SK-N-SH (cell line): ENCODE measurements around the gene WDR64.

ENCODE experiments used
- CTCF ChIP-seq: fragments of 200-600 bp; sonication (generic); IDR thresholded peaks from 2 replicates; pipeline ENCODE4 v1.6.1; 2017; ENCODE audit warnings: antibody characterized with exemption, mild to moderate bottlenecking, moderate library complexity
- EP300 ChIP-seq, 2 experiments: IDR thresholded peaks; 2 replicates each; pipeline versions ENCODE4 v1.4.0 to v1.6.1; 2012; ENCODE audit warnings: borderline replicate concordance in 1 of 2, low read depth in 1 of 2, low read length in 1 of 2
- EZH2phosphoT487 ChIP-seq: fragments of 200-600 bp; sonication (generic); IDR thresholded peaks from 2 replicates; pipeline ENCODE4 v1.6.1; 2017; ENCODE audit warnings: low read depth, mixed run types, mild to moderate bottlenecking, antibody characterized with exemption, moderate library complexity, borderline replicate concordance
- FOXM1 ChIP-seq: IDR thresholded peaks from 2 replicates; pipeline ENCODE4 v1.4.0; 2012; ENCODE audit warnings: low read depth, mild to moderate bottlenecking
- GABPA ChIP-seq: IDR thresholded peaks from 2 replicates; pipeline ENCODE4 v1.4.0; 2012; ENCODE audit warnings: low read depth, mild to moderate bottlenecking
- MAX ChIP-seq: IDR thresholded peaks from 2 replicates; pipeline ENCODE4 v1.4.0; 2012; ENCODE audit warnings: low read depth
- MXI1 ChIP-seq: IDR thresholded peaks from 2 replicates; pipeline ENCODE4 v1.6.1; 2012; ENCODE audit warnings: mild to moderate bottlenecking, low read depth, low read length, improper control_type of control experiment
- NFIC ChIP-seq: IDR thresholded peaks from 2 replicates; pipeline ENCODE4 v1.4.0; 2012; ENCODE audit warnings: borderline replicate concordance
- POLR2AphosphoS5 ChIP-seq: IDR thresholded peaks from 2 replicates; pipeline ENCODE4 v1.6.1; 2012; ENCODE audit warnings: low read depth, low read length
- RAD21 ChIP-seq: IDR thresholded peaks from 2 replicates; pipeline ENCODE4 v1.6.1; 2012; ENCODE audit warnings: mild to moderate bottlenecking, low read length
- REST ChIP-seq: IDR thresholded peaks from 2 replicates; pipeline ENCODE4 v1.6.1; 2012; ENCODE audit warnings: mild to moderate bottlenecking, low read depth, low read length, moderate library complexity
- TCF12 ChIP-seq: IDR thresholded peaks from 2 replicates; pipeline ENCODE4 v1.4.0; 2012

- TF ChIP-seq CTCF (no peak), MAX (no peak), RAD21 (no peak), NFIC (no peak), FOXM1 (no peak), POLR2AphosphoS5 (no peak), REST (no peak), GABPA (no peak), MXI1 (no peak), TCF12 (no peak), EP300 (IDR thresholded peaks at IDR 0.05; ENCODE audit: borderline replicate concordance in 1 of 2, low read depth in 1 of 2, low read length in 1 of 2) (no peak), EZH2phosphoT487 (no peak)
Measured at GRCh38 chr1:241638099-241638682, 13.9 kb upstream of the WDR64 start.
